ENCODE data around the gene FBXW8. TPM values are rescaled to one million over a fixed set of nuclear protein-coding genes. Genes with fewer than 3 reads are reported as not detected.
A peak's percentile ranks its signal among the peaks of the same experiment; 100 is the strongest.

The FBXW8 gene
- total RNA-seq, 1 donor from 2014 or later: 5.8 TPM

- no peak for DNase-seq (ENCODE audit: low read depth)
- FAIRE-seq: no peak
- Histone ChIP-seq H3K27me3 (ENCODE audit: control insufficient read depth, insufficient read depth, low read length) (no peaks in the 10 kb centered on the region), H3K36me3 (ENCODE audit: control insufficient read depth, insufficient read depth, low read length) (peaks cover 8% of the 10 kb centered on the region), H3K4me3 (ENCODE audit: low read depth, low read length) (no peak overlapping the region)
- no peak for TF ChIP-seq CTCF (IDR thresholded peaks at IDR 0.05; ENCODE audit: insufficient read depth, low read length, severe bottlenecking)
These were observed 109.9 kb downstream of the FBXW8 start for GRCh38 chr12:117020536-117021220.

GRCh38 chr12:117022465-117022864 lies 111.7 kb downstream of the FBXW8 start:
- TF ChIP-seq CTCF (IDR thresholded peaks at IDR 0.05; ENCODE audit: insufficient read depth, low read length, severe bottlenecking): no peak
- DNase-seq (ENCODE audit: low read depth) (no peak), FAIRE-seq (no peak)
- peaks cover 11% of the 10 kb centered on the region for H3K36me3 ChIP-seq (ENCODE audit: control insufficient read depth, insufficient read depth, low read length)
- no peaks in the 10 kb centered on the region for H3K27me3 ChIP-seq (ENCODE audit: control insufficient read depth, insufficient read depth, low read length)
- no peak overlapping the region for H3K4me3 ChIP-seq (ENCODE audit: low read depth, low read length)

- H3K4me3 ChIP-seq (ENCODE audit: low read depth, low read length): no peak overlapping the region
- TF ChIP-seq CTCF (IDR thresholded peaks at IDR 0.05; ENCODE audit: insufficient read depth, low read length, severe bottlenecking): no peak
- no peaks in the 10 kb centered on the region for H3K27me3 ChIP-seq (ENCODE audit: control insufficient read depth, insufficient read depth, low read length)
- H3K36me3 ChIP-seq (ENCODE audit: control insufficient read depth, insufficient read depth, low read length): peaks cover 17% of the 10 kb centered on the region
- DNase-seq (ENCODE audit: low read depth) (no peak), FAIRE-seq (peak; percentile 88)
These were observed 113.5 kb downstream of the FBXW8 start for GRCh38 chr12:117023998-117024960.

GRCh38 chr12:117024961-117025480 lies 114.3 kb downstream of the FBXW8 start:
- TF ChIP-seq CTCF (IDR thresholded peaks at IDR 0.05; ENCODE audit: insufficient read depth, low read length, severe bottlenecking): no peak
- DNase-seq (ENCODE audit: low read depth) (no peak), FAIRE-seq (no peak)
- no peak overlapping the region for H3K4me3 ChIP-seq (ENCODE audit: low read depth, low read length)
- peaks cover 17% of the 10 kb centered on the region for H3K36me3 ChIP-seq (ENCODE audit: control insufficient read depth, insufficient read depth, low read length)
- H3K27me3 ChIP-seq (ENCODE audit: control insufficient read depth, insufficient read depth, low read length): no peaks in the 10 kb centered on the region

- FAIRE-seq: peak; percentile 66
- Histone ChIP-seq H3K4me3 (ENCODE audit: low read depth, low read length) (no peak overlapping the region), H3K36me3 (ENCODE audit: control insufficient read depth, insufficient read depth, low read length) (peaks cover 17% of the 10 kb centered on the region), H3K27me3 (ENCODE audit: control insufficient read depth, insufficient read depth, low read length) (no peaks in the 10 kb centered on the region)
- peak; percentile 51 for DNase-seq (ENCODE audit: low read depth)
- peak; percentile 82 for TF ChIP-seq CTCF (IDR thresholded peaks at IDR 0.05; ENCODE audit: insufficient read depth, low read length, severe bottlenecking)
These were observed 114.9 kb downstream of the FBXW8 start for GRCh38 chr12:117025481-117026151.

All from bronchial epithelial cell (primary cell).